NCI-H2227 (cell line): Measurements from ENCODE around the gene CELF2.
"Not testable (repeated sequence)": the region's sequence is repeated elsewhere in the genome, so short reads cannot be mapped to it uniquely, and the experiment has no call there.

Source experiments
- DNase-seq: peaks from one replicate; lab custom pipeline; 2025; ENCODE audit not compliant: unreplicated experiment; lab: John Stamatoyannopoulos, UW

Gene CELF2

GRCh38 chr10:11120711-11121110 is 103.0 kb downstream of the CELF2 start:
- no peak for DNase-seq

DNA sequence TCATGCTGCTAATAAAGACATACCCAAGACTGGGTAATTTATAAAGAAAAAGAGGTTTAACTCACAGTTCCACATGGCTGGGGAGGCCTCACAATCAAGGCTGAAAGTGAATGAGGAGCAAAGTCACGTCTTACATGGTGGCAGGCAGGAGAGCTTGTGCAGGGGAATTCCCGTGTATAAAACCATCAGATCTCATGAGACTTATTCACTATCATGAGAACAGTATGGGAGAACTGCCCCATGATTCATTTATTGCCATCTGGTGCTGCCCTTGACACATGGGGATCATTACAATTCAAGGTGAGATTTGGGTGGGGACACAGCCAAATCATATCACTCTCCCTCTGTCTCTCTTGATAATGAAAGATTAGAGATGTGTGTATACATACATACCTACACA is 106.2 kb downstream of the CELF2 start:
- not testable (repeated sequence) for DNase-seq

DNA sequence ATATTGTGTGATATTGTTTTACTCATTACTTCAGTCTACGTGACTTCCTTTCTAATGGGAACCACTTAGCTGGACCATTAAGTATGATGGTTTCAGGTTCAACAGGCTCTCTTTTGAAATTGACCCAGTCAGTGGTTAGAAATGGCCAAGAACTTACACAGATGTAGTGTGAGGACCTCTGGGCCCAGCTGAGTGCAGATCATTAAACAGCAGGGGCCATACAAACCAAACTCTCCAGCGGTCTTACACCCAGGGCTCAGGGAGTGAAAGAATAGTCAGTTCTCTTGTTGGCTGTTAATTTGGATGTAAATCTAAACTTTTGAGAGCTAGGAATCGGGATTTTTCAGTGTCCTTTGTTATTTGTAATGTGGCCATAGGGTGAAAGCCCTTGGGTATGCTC is 107.3 kb downstream of the CELF2 start:
- DNase-seq, result no peak

DNA sequence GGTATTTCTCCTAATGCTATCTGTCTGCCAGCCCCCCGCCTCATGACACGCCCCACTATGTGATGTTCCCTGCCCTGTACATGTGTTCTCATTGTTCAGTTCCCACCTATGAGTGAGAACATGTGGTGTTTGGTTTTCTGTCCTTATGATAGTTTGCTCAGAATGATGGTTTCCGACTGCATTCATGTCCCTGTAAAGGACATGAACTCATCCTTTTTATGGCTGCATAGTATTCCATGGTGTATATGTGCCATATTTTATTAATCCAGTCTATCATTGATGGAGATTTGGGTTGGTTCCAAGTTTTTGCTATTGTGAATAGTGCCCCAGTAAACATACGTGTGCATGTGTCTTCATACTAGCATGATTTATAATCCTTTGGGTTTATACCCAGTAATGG is 109.3 kb downstream of the CELF2 start:
- not testable (repeated sequence) for DNase-seq

DNA sequence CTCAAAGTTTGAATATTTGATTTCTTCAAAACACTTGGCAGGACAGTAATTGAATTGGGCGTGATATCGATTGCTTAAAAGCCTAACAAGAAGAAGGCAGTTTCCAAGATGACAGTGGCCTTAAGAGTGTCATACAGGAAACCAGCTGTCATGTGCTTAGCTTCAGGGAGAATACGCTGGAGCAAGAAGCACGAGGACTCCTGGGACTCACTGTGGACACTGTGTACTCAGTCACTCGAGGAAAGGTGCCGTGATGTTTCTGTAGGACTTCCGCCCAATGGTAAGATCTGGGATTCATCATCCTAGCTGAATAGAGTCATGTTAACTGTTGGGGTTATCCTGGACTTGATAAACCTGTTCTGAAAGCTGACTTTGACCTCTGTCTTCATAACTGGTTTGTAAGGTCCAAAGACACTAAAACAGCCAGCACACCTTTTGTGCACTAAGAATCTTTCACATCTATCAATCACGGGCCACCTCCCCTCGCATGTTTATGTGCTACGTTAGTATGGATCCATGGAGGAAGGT is 113.5 kb downstream of the CELF2 start:
- no peak for DNase-seq

- DNase-seq, result no peak
Measured at GRCh38 chr10:11134411-11134810, 116.7 kb downstream of the CELF2 start.

DNA sequence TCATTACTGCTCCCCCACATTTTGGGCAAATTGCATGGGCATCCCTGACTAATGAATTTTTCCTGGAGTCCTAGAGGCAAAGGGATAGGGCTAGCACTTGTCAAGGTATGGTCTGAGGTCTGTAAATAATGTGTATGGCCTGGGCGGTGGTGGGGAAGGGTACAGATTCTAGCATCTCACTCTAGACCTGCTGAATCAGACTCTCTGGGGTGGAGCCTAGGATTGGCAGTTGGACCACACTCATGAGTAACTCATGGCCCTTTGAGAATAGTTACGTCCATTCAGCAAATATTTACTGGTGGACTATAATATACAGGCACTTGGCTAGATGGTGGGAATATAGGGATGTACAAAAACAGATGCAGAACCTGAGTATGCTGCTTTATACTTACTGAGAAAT is 118.0 kb downstream of the CELF2 start:
- DNase-seq, result no peak

DNA sequence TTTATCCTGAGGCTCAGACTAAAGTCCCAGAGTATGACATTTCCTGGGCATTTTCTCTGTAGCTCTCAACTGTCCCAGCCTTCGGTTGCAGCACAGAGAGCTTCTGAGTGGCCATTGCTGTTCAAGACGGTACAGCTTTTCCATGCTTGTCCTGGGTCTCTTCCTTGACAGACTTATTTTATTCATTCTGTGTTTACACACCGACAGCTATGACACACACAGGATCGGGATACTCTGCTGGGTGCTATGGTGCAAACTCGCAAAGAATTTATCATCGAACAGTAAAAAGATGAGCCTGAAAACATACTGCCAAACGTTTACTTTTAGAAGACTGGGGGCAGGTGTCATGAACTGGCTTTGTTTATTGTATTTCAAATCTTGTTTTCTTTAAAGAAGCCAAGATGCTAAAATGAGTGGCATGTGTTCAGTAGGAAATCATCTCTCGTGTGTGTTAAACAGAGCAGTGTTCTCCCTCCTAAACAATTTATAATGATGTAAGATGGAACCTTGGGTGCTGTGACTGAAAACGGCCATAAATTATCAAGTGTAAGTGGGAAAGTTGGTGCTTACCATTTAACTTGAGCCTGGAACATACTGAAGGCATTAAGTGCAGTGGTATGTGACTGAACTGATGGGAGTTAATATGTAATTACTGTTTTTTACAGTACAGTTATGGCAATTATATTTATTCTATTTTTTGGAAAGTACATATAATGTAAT is 120.8 kb downstream of the CELF2 start:
- DNase-seq, result no peak

DNA sequence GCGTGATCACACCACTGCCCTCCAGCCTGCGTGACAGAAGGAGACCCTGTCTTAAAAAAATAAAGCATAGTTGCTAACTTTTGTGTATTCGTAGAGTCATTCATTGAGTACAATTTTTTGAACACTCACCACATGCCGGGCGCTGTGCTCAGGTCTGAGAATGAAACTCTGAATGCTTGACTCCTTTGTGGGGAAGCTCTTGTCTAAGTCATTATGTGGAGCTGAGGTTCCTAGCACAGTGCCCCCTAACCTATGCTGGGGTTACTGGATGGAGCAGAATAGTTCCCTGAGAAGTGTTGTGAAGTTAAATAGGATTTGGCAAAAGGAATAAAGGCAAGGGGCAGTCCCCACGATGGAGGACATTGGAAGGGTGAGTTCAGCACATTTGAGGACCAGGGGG is 123.3 kb downstream of the CELF2 start:
- no peak for DNase-seq

GRCh38 chr10:11141571-11142091 is 124.0 kb downstream of the CELF2 start:
- no peak for DNase-seq

GRCh38 chr10:11142777-11143176 is 125.1 kb downstream of the CELF2 start:
- no peak for DNase-seq

- DNase-seq, result no peak
Measured at GRCh38 chr10:11143242-11143641, 125.6 kb downstream of the CELF2 start.

DNA sequence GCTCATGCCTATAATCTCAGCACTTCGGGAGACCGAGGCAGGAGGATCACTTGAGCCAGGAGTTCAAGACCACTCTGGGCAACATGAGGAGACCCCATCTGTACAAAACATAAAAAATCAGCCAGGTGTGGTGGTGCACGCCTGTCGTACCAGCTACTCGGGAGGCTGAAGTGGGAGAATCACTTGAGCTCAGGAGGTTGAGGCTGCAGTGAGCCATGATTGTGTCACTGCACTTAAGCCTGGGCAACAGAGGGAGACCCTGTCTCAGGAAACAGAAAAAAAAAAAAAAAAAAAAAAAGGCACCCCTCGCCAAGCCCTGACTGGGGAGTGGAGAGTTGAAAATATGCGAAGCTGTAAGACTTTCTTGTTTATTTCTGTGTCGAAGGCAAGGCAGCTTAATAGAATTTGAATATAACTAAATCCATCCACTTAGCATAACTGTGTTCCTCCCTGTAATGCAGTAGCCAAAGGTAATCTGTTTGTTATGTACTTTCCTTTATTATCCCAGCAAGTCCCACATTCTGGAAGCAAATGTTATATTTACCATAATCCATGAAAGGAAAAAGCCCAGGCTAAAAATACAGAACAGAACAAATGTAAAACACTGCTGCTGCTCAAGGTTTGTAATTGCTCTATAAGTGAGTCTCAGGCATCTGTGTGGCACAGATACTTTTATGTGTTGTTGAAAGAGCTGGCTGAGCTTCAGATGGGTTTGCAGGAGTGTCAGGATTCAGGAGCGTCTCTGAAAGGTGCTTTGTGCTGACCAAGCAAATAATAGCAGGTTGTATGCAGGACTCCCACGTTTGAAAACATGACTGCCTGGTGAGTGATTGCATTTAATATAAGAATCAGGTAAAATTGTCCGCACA is 127.2 kb downstream of the CELF2 start:
- DNase-seq, result no peak

- DNase-seq, result no peak
Measured at GRCh38 chr10:11145495-11145855, 127.8 kb downstream of the CELF2 start.

- DNase-seq, result no peak
Measured at GRCh38 chr10:11146402-11147171, 128.9 kb downstream of the CELF2 start.

- no peak for DNase-seq
Measured at GRCh38 chr10:11147722-11148121, 130.1 kb downstream of the CELF2 start.

DNA sequence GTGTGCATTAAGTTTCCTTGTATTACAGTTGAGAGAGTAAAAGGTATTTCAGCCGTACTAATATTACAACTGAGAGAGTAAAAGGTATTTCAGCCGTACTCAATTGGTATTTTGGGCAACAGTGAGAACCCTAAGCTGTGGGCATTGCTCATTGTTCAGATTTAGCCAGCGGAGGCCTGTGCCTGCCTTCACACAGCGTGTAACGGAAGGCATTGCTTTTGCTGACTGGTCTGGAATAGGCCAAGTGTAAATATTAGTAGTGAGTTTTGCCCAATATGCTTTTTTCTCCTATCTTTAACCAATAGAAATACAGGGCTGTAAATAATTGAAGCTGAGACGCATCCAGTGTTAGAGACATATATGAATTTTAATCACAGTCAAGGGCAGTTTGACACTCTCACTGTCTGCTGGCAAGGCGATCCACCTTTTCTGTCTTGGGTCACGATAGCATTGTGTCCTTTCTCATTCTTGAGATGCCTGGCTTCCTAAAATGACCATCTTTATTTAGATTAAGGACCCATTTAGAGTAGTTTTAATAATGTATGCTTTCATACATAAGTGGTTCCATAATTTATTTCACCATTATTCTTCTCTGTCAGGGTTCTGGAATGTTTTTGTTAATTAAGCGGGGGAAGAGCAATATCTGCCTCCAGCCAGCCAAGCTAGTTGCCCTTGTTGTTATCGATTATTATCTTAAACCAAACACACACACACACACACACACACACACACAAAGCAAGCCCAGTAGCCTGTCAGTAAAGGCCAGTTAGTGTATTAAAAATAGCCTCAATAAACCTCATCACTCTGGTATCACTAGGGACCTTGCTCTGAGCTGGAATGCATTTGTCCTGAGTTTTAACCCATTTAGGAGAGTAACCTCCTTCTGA is 130.7 kb downstream of the CELF2 start:
- DNase-seq, result no peak

GRCh38 chr10:11149807-11150141 is 132.1 kb downstream of the CELF2 start:
- no peak for DNase-seq

GRCh38 chr10:11150231-11150731 is 132.6 kb downstream of the CELF2 start:
- no peak for DNase-seq

DNA sequence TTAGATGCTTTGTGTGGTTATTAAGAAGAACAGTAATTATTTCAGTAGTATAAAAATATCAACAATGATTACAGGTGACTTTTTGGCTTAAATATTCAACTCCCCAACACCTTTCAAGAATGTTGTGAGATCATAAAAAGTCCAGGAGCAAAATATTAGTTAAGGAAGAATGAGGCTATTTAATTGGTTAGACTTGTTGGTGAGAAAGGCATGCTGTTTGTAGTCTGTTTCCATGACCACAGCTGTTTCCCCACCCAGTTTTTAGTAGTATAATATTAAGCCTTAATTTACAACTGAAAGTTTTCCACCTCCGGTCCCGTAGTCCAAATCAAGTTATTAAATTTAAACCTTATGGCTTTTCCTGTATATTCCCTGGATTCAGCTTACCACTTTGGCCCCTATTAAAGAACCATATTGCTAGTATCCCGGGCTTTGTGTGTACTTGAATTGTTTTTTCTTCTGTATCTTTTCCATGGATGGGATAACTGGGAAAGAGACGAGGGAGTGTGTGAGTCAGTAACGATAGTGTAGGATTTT is 133.3 kb downstream of the CELF2 start:
- no peak for DNase-seq
